ENCODE measurements around the gene SPIB.

SPIB gene

GRCh38 chr19:50476224-50476906 is 57.6 kb downstream of the SPIB start, which contains the start of the genes EMC10 and GARIN5A:
Gene EMC10, plus strand, starts transcription at chr19:50476507. Its CDS starts 38 bp downstream, at chr19:50476545.
Gene GARIN5A, minus strand, starts transcription at chr19:50476848. Its CDS starts 460 bp downstream, at chr19:50476388.
- DNase-seq = peak; percentile 65 to 83

GRCh38 chr19:50476907-50477238 is 58.1 kb downstream of the SPIB start:
- no peak for DNase-seq

- no peak for DNase-seq
These were observed 59.2 kb downstream of the SPIB start for GRCh38 chr19:50477751-50478515.

- no peak for DNase-seq
These were observed 60.4 kb downstream of the SPIB start for GRCh38 chr19:50478901-50479715.

- no peak for DNase-seq
These were observed 61.1 kb downstream of the SPIB start for GRCh38 chr19:50479761-50480251.

- no peak for DNase-seq
These were observed 61.8 kb downstream of the SPIB start for GRCh38 chr19:50480281-50481111.
